Germinal center (tissue), 1 donor: ENCODE measurements around the gene EQTN.
"Not testable (repeated sequence)": the region's sequence is repeated elsewhere in the genome, so short reads cannot be mapped to it uniquely, and the experiment has no call there.

Source experiments
- DNase-seq: peaks from one replicate; pipeline ENCODE4 v3.0.0; 2012; ENCODE audit warnings: mixed read lengths, low spot score

Gene EQTN

GRCh38 chr9:27293996-27294395 lies 3.0 kb downstream of the EQTN start:
- DNase-seq = no peak

DNA sequence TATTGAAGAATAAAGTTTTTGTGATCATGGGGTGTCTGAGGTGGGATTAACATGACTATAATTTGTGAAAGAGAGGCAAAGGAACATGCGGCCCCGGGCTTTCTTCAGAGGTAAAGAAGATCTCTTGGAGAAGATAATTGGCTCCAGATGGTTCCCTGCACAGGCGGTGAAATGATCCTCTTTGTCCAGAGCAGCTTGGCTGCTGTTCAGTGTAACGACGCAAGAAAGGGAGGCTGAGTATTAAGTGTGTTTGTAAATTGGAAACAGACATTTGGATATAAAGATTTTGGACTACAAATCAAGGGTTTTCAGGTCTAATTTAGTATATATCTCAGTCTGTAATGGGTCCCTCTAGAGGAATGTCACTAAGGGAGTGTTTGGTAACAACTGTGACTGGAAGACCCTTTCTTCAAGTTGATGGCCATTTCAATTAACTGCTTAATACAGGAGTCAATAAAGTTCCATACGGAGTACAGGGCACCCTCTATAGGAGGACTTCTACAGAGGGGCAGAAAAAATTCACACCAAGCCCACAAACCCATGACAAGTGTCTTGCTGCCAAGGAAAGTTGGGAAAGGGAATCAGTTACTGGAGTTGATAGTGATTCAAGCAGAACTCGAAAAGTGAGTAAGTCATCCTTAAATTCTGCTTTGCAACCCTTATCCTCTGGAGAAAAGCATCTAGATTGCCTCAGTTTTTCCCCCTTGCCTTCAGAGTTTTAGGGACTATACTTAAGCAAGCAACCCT lies 4.1 kb downstream of the EQTN start:
- no peak for DNase-seq

- DNase-seq = no peak
Observed at GRCh38 chr9:27291292-27291691, 5.7 kb downstream of the EQTN start.

DNA sequence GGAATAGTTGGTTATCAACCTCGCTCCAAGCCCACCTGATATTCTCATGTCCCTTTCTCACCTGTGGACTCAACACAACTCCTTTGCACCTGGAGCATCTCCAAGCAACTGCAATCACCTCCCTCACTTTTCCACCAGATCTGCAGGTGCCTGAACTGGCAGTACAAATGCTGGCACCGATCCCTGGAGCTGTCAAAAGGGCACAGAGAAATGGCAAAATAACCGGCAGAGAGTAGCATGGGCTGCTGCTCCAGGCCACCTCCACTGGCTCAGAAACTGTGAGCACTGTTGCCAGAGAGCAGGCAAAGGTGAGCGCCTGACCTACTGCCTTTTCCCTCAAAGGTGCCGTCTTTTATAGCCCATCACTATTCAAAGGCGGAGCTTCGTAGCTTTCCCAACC lies 14.7 kb downstream of the EQTN start:
- no peak for DNase-seq

- no peak for DNase-seq
Observed at GRCh38 chr9:27280860-27281259, 16.1 kb downstream of the EQTN start.

DNA sequence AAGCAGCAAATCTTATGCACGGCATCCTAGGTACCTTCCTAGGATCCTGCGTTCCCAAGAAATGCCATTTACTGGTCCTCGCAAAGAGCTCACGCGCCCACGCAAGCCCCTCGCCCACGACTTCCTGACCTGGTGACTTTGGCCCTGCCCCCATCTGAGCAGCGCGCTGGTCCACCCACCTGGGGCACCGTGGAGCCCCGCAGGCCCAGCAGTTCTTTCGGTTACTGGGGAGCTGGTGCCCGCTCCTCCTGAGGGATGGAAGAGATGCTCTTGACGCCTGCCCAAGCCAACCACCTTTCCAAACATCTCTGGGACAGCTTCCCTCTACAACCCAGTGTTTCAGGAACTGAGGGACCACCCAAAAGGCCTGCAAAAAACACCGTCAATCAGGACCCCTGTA lies 16.7 kb downstream of the EQTN start:
- no peak for DNase-seq

DNA sequence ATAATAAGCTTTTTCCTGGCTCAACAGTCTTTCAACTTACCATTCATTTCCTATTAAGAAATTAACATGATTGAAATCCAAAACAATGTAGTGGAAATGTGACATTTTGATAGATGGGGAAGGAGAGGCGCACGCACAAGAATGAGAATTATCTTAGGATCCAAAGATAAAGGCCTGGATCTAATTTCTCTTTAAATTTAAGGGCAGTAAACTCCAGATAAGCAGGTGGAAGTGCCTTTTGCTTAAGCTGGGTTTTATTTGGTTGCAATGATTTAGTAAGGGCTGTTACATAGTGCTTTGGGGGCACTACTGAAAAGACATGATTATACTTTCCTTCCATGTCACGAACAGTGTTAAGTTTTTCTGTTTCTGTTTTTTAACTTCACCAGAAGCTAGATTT lies 17.3 kb downstream of the EQTN start:
- no peak for DNase-seq

- no peak for DNase-seq
Observed at GRCh38 chr9:27278374-27278773, 18.6 kb downstream of the EQTN start.

- DNase-seq = peak; percentile 30
Observed at GRCh38 chr9:27276193-27277030, 20.5 kb downstream of the EQTN start.

GRCh38 chr9:27273186-27273585 lies 23.8 kb downstream of the EQTN start:
- DNase-seq = no peak

GRCh38 chr9:27272103-27272502 lies 24.8 kb downstream of the EQTN start:
- DNase-seq = no peak

GRCh38 chr9:27261517-27262211 lies 35.3 kb downstream of the EQTN start:
- DNase-seq = no peak

DNA sequence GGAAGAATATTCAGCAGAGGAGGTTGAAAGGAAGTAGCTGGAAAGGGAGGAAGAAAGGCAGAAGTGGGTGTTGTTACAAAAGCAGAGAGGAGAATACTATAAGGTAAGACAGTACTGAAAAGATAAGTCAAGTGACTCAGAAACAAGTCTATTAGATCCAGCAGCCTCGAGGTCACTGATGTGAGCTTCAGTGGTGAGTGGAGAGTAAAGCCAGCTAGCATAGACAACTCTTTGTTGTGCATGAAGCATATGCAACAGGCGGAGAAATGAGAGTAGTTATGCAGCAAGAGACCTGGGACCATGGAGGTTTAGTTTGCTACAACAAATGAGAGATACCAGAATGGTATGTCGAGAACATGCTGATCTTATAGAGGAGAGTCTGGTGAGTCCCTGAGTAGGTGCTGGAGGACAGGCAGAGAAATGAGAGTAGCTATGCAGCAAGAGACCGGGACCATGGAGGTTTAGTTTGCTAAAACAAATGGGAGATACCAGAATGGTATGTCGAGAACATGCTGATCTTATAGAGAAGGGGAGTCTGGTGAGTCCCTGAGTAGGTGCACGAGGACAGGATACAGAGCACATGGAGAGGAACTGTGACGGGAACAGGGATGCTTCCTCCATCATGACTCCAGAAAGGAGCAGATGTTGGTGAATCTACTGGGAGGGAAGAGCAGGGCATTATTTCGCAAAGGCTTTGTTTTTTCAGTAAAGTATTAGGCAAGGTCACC lies 36.0 kb downstream of the EQTN start:
- DNase-seq = no peak

GRCh38 chr9:27258662-27259061 lies 38.3 kb downstream of the EQTN start:
- DNase-seq = no peak

GRCh38 chr9:27248702-27249101 lies 48.2 kb downstream of the EQTN start:
- DNase-seq = no peak

DNA sequence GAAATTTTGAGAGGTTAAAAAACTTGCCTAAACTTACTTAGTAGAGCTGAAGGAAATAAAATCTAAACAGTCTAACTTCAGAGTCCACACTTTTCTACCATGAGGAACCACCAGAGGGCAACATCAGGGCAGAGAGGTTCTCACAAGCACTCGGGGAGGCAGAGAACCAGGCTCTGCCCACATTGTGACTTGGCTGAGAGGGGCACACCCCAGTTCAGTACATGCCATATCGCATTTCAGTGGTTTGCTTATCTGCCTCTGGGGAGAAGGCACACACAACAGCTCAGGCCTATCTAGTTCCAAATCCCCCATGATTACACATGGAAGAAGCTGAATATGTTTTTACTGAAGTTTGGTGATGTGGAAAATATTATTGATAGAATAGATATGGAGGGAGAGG lies 49.2 kb downstream of the EQTN start:
- peak; percentile 31 for DNase-seq

DNA sequence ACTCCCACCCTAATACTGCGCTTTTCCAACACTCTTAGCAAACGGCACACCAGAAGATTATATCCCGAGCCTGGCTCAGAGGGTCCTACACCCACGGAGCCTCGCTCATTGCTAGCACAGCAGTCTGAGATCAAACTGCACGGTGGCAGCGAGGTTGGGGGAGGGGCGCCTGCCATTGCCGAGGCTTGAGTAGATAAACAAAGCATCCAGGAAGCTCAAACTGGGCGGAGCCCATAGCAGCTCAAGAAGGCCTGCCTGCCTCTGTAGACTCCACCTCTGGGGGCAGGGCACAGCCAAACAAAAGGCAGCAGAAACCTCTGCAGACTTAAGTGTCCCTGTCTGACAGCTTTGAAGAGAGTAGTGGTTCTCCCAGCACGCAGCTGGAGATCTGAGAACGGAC lies 57.3 kb downstream of the EQTN start:
- DNase-seq = not testable (repeated sequence)
